K562 (cell line): ENCODE measurements around the gene FIG4. TPM values are rescaled to one million over a fixed set of nuclear protein-coding genes. Genes with fewer than 3 reads are reported as not detected.

Experiments
- ATAC-seq: fragments of 200-7000 bp; cut with Tn5 transposase; 3 replicates; pipeline ENCODE4 v1.9.1; 2020; ENCODE audit warnings: moderate library complexity
- BruUV-seq: library from RNA; stranded (reverse); fragments of 400-500 nt; replicated peaks from 2 replicates; lab custom pipeline; 2021; lab: Mats Ljungman, UMichigan
- CTCF ChIA-PET: fragments of 300-600 bp; formaldehyde crosslinking; extraction: SDS; loops from one replicate; lab custom pipeline; 2021; ENCODE audit warnings: low intra/inter-chr PET ratio; lab: Yijun Ruan, JAX
- POLR2A ChIA-PET: fragments of 300-600, 350-650 bp; sonication (Branson Sonifier 250); formaldehyde crosslinking; extraction: SDS; loops from one replicate; lab custom pipeline; 2021; ENCODE audit warnings: antibody characterized with exemption, inconsistent platforms; lab: Yijun Ruan, JAX
- DNase-seq, 4 experiments: peaks; one replicate each; pipeline versions ENCODE4 v3.0.0 to v3.0.0-alpha.2; 2011 to 2018; ENCODE audit warnings: low spot score in 3 of 4, mixed read lengths in 3 of 4; ENCODE audit errors: extremely low read depth in 1 of 4
- FAIRE-seq: peaks from 2 replicates; lab custom pipeline; 2011; peaks lifted over from hg19 to GRCh38; lab: Jason Lieb, UNC
- H2AFZ ChIP-seq: 2 replicates; pipeline ENCODE4 v1.6.0; 2011; ENCODE audit warnings: low read depth, low read length, control low read depth, inconsistent platforms
- H3K27ac ChIP-seq: fragments of 200-600 bp; 3 replicates; pipeline ENCODE4 v1.8.0; 2011; ENCODE audit warnings: low read depth, mild to moderate bottlenecking, control low read depth, inconsistent platforms, low read length, moderate library complexity, mixed read lengths; ENCODE audit errors: extremely low read depth
- H3K27me3 ChIP-seq, 2 experiments: fragments of 300-600 bp in 1 of 2; 2 replicates in 1 of 2; 3 replicates in 1 of 2; pipeline versions ENCODE4 v1.6.0 to v1.8.0; 2011; ENCODE audit warnings: inconsistent platforms in 2 of 2, low read length in 2 of 2, mild to moderate bottlenecking in 1 of 2, mixed read lengths in 1 of 2, moderate library complexity in 1 of 2; ENCODE audit not compliant: control insufficient read depth in 2 of 2, insufficient read depth in 2 of 2
- H3K36me3 ChIP-seq: fragments of 300-600 bp; 3 replicates; pipeline ENCODE4 v1.8.0; 2011; ENCODE audit warnings: mild to moderate bottlenecking, low read length, inconsistent platforms; ENCODE audit not compliant: control insufficient read depth, insufficient read depth
- H3K4me1 ChIP-seq, 2 experiments: fragments of 200-600 bp in 1 of 2; replicated peaks in 1 of 2; 2 replicates in 1 of 2; 3 replicates in 1 of 2; pipeline versions ENCODE4 v1.5.1 to v1.8.0; 2011; ENCODE audit warnings: inconsistent platforms in 2 of 2, low read length in 2 of 2, mild to moderate bottlenecking in 1 of 2, mixed read lengths in 1 of 2, moderate library complexity in 1 of 2; ENCODE audit not compliant: control insufficient read depth in 2 of 2, insufficient read depth in 2 of 2
- H3K4me2 ChIP-seq: 2 replicates; pipeline ENCODE4 v1.6.1; 2011; ENCODE audit warnings: low read length, control low read depth, inconsistent platforms, mixed read lengths; ENCODE audit not compliant: insufficient read depth
- H3K4me3 ChIP-seq: fragments of 200-600 bp; sonication (generic), shearing (Covaris generic); 2 replicates; pipeline ENCODE4 v1.5.1; 2016; ENCODE audit warnings: control low read depth, inconsistent platforms
- H3K79me2 ChIP-seq: fragments of 200-600 bp; 3 replicates; pipeline ENCODE4 v1.8.0; 2011; ENCODE audit warnings: low read length, inconsistent platforms; ENCODE audit not compliant: control insufficient read depth, insufficient read depth
- H3K9ac ChIP-seq, 2 experiments: 2 replicates each; pipeline versions ENCODE4 v1.6.0 to v1.6.1; 2011; ENCODE audit warnings: low read depth in 2 of 2, low read length in 2 of 2, control low read depth in 1 of 2, inconsistent platforms in 1 of 2, mild to moderate bottlenecking in 1 of 2, mixed read lengths in 1 of 2; ENCODE audit not compliant: insufficient read depth in 1 of 2
- H3K9me1 ChIP-seq: one replicate; pipeline ENCODE4 v1.6.0; 2011; ENCODE audit warnings: inconsistent platforms, mild to moderate bottlenecking, low read length, moderate library complexity; ENCODE audit not compliant: control insufficient read depth, insufficient read depth
- H3K9me3 ChIP-seq: replicated peaks from 2 replicates; pipeline ENCODE4 v1.5.1; 2011; ENCODE audit warnings: low read depth, low read length, inconsistent platforms; ENCODE audit not compliant: control insufficient read depth, insufficient read depth
- H4K20me1 ChIP-seq: replicated peaks from 2 replicates; pipeline ENCODE4 v1.6.1; 2011; ENCODE audit warnings: low read length, inconsistent platforms, mixed read lengths; ENCODE audit not compliant: control insufficient read depth, insufficient read depth
- PYGO2 ChIP-seq: fragments of 450-650 bp; IDR thresholded peaks from 2 replicates; pipeline ENCODE4 v1.6.1; 2016; ENCODE audit warnings: mild to moderate bottlenecking, missing genetic modification characterization, moderate library complexity, missing compliant biosample characterization
- SRF ChIP-seq, 2 experiments: fragments of 250-450, 450-650 bp in 1 of 2; sonication (Bioruptor Pico) in 1 of 2; sonication (generic) in 1 of 2; formaldehyde crosslinking; IDR thresholded peaks; 2 replicates each; pipeline versions ENCODE4 v1.5.0 to v1.5.1; 2020 to 2022; ENCODE audit warnings: mild to moderate bottlenecking in 1 of 2, missing genetic modification reagents in 1 of 2
- USF1 ChIP-seq: sonication (generic); formaldehyde crosslinking; IDR thresholded peaks from 2 replicates; pipeline ENCODE4 v1.9.0; 2022; ENCODE audit warnings: mild to moderate bottlenecking, missing genetic modification reagents
- XRCC5 ChIP-seq: fragments of 200-400 bp; formaldehyde crosslinking; IDR thresholded peaks from 2 replicates; pipeline ENCODE4 v1.6.1; 2017; ENCODE audit warnings: low read depth, mild to moderate bottlenecking, low read length
- ZNF354B ChIP-seq: fragments of 250-450 bp; sonication (Bioruptor Pico); IDR thresholded peaks from 2 replicates; pipeline ENCODE4 v1.4.0; 2020
- ZNF584 ChIP-seq: fragments of 200-800 bp; sonication (Bioruptor generic); IDR thresholded peaks from 2 replicates; pipeline ENCODE4 v1.6.1; 2016; ENCODE audit warnings: low read depth, mild to moderate bottlenecking, missing genetic modification characterization, missing compliant biosample characterization
- WGBS: fragments of 100-300 bp; shearing (Covaris generic); methylation state at CpG from one replicate; pipeline ENCODE4 v1.1.6; 2016; ENCODE audit warnings: low coverage, mixed read lengths; ENCODE audit not compliant: insufficient coverage; ENCODE audit errors: missing lambda C conversion rate; 5-methylcytosine and 5-hydroxymethylcytosine counted together
- in situ Hi-C: fragments of 300-500 bp; cut with MboI; formaldehyde crosslinking; loops from 4 replicates; pipeline ENCODE4 v1.15.0; 2018; ENCODE audit warnings: inconsistent platforms, mixed read lengths
- intact Hi-C: fragments of 100-400 bp; cut with micrococcal nuclease; formaldehyde crosslinking; loops from 2 replicates; pipeline ENCODE4 v1.14.2; 2022
- polyA plus RNA-seq, 8 experiments: library from polyadenylated mRNA; depleted of rRNA in 4 of 8; stranded (reverse) in 5 of 8; unstranded in 3 of 8; fragments of >200 nt; fragmentation: Nextera tagmentation in 2 of 8; fragmentation: Illumina TruSeq in 1 of 8; extraction: Ambion mirVana in 2 of 8; extraction: Trizol in 1 of 8; gene quantifications; 2 replicates each; pipeline versions ENCODE4 v1.2.1 to v1.2.3, GENCODE V29; 2011 to 2014; ENCODE audit warnings: inconsistent platforms in 1 of 8, missing spikeins in 1 of 8
- total RNA-seq, 7 experiments: library from RNA; depleted of rRNA in 6 of 7; stranded (reverse); fragments of >200 nt in 6 of 7; fragmentation: Illumina TruSeq in 2 of 7; extraction: Trizol in 2 of 7; gene quantifications; 2 replicates each; pipeline versions ENCODE4 v1.2.1 to v1.2.3, GENCODE V29; 2011 to 2021; ENCODE audit warnings: low replicate concordance in 1 of 7

Gene FIG4
- total and polyA plus RNA-seq, 9 of the 15 experiments (the other 6 are each of a cell fraction or from before 2014, with no cell fraction given) = 1.5 to 6.8 (median 4.3) TPM

GRCh38 chr6:109768485-109768884 is 77.4 kb downstream of the FIG4 start:
- in situ Hi-C loops = no loop called here
- no peaks in the 10 kb centered on the region for H4K20me1 ChIP-seq
- H3K4me3 ChIP-seq = no peak overlapping the region
- H3K27ac ChIP-seq = no peak overlapping the region
- ChIA-PET CTCF (no interaction called here), POLR2A (interaction anchor here (0.9 kb wide), 1 partner anchor 65 kb away, joined by 3 read pairs; no protein-coding TSS in a partner anchor)
- H3K36me3 ChIP-seq = no peaks in the 10 kb centered on the region
- no peak for DNase-seq
- no peaks in the 10 kb centered on the region for H3K79me2 ChIP-seq
- no peak overlapping the region for H2AFZ ChIP-seq
- WGBS = 20% methylated on average over 5 of the region's 5 CpGs
- H3K27me3 ChIP-seq = no peaks in the 10 kb centered on the region; a peak in 1 of 5 replicates
- H3K9me1 ChIP-seq = no peaks in the 10 kb centered on the region
- H3K4me2 ChIP-seq = no peak overlapping the region
- H3K9ac ChIP-seq = no peak overlapping the region
- TF ChIP-seq ZNF584 = no peak
- no peak for TF ChIP-seq ZNF354B (CRISPR knock-in tag)
- TF ChIP-seq XRCC5 = no peak
- no peak for TF ChIP-seq SRF (CRISPR knock-in tag; IDR thresholded peaks at IDR 0.05)
- no peak for TF ChIP-seq PYGO2
- TF ChIP-seq USF1 = no peak
- no peak for ATAC-seq
- no peak for FAIRE-seq
- H3K4me1 ChIP-seq = peaks cover 0 to 4% of the 10 kb centered on the region in 2 experiments; a peak in 1 of 5 replicates
- H3K9me3 ChIP-seq = no peaks in the 10 kb centered on the region
- intact Hi-C loops = no loop called here
- BruUV-seq = no TSS peak
